Activated T-cell treated with anti-CD3 and anti-CD28 coated beads, Interleukin-2, amount 50 U/mL, for 1 hour (primary cell): Measurements from ENCODE around the gene VPS39.
A peak's percentile ranks its signal among the peaks of the same experiment; 100 is the strongest.

Experiments used
- DNase-seq: peaks from one replicate; pipeline ENCODE4 v3.0.0-alpha.2; 2020

VPS39 gene

GRCh38 chr15:42144841-42145375 lies 63.2 kb downstream of the VPS39 start:
- DNase-seq: peak; percentile 2

DNA sequence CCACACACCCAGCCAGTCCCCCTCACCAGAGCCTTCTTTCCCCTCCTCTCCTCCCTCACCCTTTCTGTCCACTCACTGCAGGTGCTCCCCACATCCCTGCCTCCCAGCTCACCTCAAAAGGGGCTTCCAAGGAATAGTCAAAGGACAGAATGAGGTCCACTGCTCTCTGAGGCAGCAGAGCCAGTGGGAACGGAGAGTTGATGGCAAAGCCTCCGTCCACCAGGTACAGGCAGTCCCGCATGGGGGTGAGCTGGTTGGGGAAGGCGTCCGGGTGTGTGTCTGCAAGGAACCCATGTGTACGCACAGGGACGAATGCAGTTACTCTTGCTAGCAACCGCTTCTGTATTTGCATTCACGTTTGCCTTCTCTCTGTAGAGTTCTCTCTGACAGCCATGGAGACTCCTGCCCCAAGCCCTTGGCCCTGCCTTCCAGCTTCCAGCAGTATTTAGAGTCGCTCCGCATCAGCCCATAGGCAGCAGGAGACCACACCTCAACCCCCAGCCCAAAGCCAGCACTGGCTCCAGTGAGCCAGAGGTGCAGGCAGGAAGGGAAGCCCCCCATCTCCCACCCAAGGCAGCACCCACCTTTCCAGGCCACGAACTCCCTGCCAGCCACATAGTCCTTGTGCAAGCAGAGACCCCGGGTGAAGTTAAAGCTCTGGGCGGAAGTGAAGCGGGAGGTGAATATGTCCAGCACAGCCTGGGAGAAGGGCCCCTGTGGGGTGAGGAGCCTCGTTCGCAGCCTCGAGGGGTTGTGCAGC lies 64.1 kb downstream of the VPS39 start:
- DNase-seq: no peak

- no peak for DNase-seq
Observed at GRCh38 chr15:42143356-42143755, 64.7 kb downstream of the VPS39 start.

GRCh38 chr15:42141795-42142667 lies 66.1 kb downstream of the VPS39 start:
- DNase-seq: no peak

GRCh38 chr15:42141246-42141645 lies 66.9 kb downstream of the VPS39 start:
- no peak for DNase-seq

DNA sequence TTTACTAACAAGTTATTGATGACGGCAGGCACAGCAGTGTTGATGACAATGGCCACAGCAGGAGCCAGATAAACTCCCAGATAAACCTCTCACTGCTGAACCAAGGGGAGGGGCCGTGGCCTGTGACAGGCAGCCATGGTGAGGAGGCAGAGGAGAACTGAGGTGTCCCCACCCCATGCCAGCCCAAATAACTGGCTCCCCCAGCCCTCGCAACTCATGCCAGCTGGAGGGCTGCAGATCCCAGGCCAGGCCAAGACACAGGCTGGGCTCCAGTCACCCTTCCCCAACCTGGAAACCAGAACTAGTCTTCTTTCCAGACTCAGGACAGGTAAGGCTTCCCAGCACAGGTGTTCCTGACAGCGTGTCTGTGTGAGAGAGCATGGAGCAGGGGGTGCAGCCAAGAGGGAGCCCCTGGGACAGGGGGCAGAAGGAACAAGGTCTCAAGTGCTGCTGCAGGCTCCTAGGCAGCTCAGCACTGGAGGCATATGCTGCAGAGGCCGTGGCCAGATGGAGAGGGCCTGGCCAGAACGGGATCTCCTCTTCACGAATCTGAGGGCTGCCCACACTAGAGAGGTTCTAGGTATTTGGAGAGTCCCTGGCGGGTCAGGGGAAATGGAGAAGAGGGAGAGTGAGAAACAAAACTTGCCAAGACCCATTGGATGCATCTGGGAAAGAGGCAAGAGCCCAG lies 67.6 kb downstream of the VPS39 start:
- peak; percentile 4 for DNase-seq

- no peak for DNase-seq
Observed at GRCh38 chr15:42139596-42139995, 68.5 kb downstream of the VPS39 start.

DNA sequence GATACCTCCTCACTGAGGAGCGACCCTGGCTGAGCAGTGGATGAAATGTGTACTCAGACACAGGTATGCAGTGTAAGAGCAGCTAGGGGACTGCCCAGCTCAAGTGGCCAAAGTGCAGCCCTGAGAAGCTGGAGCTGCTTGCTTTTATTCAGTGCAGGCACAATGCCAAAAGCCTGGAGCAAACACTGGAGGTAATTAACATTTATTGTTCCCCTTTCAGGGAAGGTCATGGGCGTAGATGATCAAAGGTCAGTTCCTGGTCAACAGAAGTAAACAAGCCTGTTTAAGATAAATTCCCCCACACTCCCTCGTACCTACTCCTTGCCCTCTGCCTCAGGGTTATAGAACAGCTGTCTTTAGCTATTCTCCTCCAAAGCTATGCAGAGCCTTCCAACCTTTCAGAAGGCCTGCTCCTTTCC lies 69.1 kb downstream of the VPS39 start:
- DNase-seq: no peak

DNA sequence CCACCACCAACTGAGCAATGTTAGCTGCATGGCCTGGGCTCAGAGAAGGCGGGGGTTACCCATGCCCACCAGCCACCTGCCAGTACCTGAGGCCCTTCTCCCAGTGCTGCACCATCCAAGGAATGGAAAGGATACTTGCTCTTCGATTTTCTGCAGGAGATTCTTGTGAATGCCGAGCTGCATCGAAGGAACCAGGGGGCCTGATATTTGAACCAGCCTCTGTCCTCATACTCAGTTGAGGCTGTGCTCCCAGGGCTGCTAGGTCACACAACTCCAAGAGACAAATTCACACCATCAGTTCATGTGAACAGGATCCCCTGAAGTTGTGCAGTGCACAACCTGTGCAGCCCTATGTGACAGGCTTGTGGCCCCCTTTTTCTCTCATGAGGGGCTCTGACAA lies 69.7 kb downstream of the VPS39 start:
- peak; percentile 3 for DNase-seq

DNA sequence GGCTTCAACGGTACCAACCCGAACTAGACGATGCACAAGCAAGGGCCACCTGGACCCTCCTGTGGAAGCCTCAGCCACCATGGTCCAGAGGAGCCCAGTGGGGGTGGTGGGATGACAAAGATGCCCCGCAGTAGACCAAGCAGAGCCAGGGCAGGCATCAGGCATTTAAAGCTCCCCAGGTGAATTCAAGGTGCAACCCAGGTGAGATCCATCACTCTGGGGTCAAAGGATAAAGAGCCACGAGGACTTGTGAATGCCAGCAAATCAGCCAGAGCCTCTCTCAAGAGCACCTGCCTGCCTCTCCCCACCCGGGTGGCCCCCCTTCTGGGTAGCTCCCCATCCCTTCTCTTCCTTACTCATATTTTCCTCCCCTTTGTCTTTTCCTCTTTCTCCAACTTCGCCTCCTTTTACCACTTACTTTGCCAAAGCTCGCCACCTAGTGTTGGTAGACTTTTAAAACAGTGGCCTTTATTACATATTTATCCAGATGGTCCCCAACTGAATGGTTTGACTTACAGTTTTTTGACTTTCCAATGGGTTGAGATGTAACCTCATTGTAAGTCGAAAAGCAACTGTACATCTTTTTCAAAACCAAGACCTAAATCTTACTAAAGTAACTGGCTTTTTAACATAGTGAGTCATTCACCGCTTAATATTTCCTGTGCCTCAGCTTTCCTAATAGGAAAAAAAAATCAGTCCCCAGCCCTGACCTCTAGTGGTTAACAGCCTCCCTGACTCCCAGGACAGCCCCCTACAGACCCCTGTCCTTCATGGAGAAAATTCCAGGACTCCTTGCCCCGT lies 70.4 kb downstream of the VPS39 start:
- peak; percentile 16 for DNase-seq

DNA sequence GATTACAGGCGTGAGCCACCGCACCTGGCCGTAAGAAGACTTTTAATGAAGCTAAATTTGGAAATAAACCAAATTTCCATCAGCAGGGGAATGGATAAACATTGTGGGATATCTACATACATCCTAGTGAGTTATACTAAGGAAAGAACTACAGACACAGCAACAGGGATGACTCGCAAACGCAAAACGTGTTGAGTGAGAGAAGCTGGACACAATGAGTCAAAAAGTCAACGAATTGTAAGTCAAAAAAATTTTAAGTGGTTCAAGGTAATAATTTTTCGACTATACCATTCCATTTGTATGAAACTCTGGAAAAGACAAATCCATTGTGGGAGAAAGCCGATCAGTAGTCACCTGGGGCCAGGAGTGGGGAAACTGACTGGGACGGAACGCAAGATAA lies 71.6 kb downstream of the VPS39 start:
- no peak for DNase-seq

GRCh38 chr15:42135351-42135750 lies 72.8 kb downstream of the VPS39 start:
- DNase-seq: no peak

- no peak for DNase-seq
Observed at GRCh38 chr15:42134617-42135245, 73.4 kb downstream of the VPS39 start.

GRCh38 chr15:42133886-42134502 lies 74.1 kb downstream of the VPS39 start:
- peak; percentile 59 for DNase-seq

GRCh38 chr15:42133356-42133755 lies 74.7 kb downstream of the VPS39 start:
- DNase-seq: no peak

GRCh38 chr15:42131826-42132806 lies 76.0 kb downstream of the VPS39 start:
- no peak for DNase-seq

GRCh38 chr15:42131006-42131405 lies 77.1 kb downstream of the VPS39 start:
- DNase-seq: no peak

DNA sequence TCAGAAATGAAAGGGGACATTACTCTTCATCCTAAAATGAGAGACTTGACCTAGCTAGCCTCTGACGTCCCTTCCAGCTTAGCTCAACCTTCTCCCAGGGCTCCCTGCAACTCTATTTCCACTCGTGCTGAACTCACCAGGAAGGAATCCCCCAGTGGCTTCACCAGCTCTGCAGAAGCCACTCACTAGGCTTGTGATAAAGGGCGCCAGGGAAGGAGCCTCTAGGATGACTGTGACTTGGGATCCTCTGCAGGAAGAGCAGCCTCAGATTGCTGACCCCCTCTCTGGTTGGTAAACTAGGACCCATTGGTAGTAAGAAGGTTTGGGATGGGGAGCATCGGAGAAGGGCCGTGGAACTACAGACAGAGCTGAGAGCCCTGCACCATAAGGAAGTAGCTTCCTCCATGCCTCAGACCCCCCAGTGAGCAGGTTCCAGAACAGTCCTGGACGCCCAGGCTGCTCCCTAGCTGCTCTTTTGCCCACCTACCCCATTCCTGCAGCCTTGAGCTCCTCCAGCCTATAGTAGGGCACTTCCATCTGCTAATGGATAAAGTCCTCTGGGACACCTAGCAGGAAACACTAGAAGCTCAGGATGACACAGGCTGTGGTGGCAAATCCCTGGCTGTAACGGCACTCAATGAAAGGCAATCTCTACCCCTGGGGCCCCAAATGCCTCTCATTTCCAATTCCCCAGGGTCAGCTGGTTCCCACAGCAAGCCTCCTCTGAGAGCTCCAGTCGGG lies 77.7 kb downstream of the VPS39 start:
- no peak for DNase-seq

GRCh38 chr15:42129364-42129763 lies 78.7 kb downstream of the VPS39 start:
- DNase-seq: no peak
